ENCODE results near the gene HSPA6.
"Not testable (repeated sequence)": the region's sequence is repeated elsewhere in the genome, so short reads cannot be mapped to it uniquely, and the experiment has no call there.

The HSPA6 gene

DNA sequence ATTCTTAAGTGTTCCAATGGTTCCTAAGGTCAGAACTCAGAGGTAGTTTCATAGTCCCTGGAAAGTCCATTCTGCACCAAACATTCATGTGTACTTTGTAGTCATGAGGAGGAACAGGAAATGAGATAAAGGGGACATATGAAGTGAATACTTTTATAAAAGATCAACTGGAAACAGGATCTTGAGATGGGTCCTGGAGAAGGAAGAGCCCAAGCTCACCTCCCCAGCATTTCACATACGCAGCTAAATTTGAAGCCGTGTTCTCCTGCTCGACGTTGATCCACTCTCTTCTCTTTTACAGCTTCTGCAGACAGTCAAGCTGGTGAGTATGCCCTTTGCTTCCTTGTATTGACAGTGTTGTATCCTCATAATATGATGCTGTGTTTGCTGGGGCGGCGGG, 18.7 kb upstream of the HSPA6 start:
- no peak for DNase-seq

DNA sequence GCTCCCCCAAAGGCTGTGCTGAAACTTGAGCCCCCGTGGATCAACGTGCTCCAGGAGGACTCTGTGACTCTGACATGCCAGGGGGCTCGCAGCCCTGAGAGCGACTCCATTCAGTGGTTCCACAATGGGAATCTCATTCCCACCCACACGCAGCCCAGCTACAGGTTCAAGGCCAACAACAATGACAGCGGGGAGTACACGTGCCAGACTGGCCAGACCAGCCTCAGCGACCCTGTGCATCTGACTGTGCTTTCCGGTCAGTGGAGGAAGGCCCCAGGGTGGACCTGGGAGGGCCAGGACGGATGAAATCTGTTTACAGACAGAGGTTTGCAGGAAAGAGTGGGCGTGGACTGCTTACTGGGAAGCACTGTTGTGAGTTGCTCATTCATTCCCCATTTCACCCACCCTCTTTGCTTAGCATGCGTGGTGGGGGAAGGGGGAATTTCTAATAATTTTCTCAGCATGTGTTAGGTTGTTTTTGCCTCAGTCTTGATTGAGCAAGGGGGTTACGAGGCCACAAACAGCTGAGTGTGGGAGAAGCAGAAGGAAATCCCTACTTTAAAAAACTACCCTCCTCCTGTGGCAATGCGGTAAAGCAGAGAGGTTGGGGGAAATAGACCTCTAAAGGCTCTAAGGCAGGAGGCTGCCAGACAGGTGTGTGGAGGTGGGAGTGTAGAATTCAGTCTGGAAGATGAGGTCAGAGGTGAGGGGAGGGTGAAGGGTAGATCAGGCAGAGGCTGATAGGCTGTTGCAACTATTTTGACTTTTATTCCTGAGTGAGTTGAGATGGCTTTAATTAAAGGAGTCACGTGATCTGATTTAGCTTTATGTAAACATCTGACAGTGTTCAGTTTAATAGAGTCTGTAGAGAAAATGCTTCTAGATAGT, 17.8 kb upstream of the HSPA6 start:
- DNase-seq = no peak

DNA sequence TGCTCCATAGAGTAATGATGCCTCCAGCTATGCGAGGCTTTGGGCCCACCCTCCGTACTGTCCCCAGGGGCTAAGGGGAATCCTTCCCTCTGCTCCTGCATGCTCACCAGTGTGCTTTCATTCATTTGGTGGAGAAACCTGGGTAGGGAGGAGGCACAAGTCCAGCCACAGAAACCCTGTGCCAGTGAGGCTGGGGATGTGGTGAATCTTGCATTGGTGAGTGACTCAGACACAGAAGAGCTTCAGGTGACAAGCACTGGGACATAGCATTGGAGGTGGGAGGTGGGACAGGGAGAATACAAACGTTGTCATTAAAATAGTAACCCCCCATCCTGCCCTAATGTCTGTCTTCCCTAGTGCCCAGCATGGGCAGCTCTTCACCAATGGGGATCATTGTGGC, 13.9 kb upstream of the HSPA6 start:
- no peak for DNase-seq

DNA sequence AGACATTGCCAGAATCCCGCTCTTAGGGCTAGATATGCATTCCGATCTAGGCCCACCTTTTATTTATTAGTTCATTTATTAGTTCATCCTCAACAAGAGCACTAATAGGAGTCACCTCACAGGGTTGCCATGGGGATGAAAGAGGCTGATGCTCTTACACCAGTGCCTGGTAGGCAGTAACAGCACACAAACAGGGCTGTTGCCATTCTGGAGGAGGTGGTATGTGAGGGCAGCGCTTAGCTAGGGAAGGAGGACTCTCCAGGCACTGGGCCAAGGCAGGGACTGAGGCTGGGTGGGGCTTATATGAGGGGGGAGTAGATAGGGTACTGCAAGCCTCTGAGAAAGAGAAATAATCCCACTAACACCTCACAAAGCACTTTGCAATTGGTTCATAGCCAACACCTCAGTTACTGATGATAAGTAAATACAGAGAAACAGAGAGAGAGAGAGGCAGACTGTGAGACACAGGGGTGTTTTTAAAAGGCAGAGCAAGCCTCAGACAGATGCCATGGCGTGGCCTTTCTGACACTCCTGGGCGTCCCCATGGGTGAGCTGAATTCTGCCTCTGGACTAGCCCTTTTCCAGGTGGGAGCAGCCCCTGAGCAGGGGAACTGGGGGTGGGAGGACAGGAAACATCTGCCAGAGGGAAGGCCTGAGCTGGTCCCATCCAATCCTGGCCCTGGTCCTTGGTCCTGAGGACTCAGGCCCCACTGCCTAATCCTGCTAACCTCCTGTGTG, 13.2 kb upstream of the HSPA6 start:
- DNase-seq = no peak

DNA sequence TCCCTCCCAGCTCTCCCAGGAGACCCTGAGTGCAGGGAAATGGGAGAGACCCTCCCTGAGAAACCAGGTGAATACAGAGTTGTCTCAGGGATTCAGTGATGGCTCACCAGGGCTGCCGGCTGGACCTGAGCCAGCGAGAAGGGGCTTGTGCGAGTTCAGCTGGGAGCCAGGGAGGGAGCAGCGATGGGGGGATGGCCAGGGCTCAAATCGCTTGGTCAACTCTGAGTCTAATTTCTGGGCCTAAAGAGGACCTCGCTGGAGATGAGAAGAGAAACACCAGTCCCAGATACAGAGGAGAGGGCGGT, 12.6 kb upstream of the HSPA6 start:
- no peak for DNase-seq

DNA sequence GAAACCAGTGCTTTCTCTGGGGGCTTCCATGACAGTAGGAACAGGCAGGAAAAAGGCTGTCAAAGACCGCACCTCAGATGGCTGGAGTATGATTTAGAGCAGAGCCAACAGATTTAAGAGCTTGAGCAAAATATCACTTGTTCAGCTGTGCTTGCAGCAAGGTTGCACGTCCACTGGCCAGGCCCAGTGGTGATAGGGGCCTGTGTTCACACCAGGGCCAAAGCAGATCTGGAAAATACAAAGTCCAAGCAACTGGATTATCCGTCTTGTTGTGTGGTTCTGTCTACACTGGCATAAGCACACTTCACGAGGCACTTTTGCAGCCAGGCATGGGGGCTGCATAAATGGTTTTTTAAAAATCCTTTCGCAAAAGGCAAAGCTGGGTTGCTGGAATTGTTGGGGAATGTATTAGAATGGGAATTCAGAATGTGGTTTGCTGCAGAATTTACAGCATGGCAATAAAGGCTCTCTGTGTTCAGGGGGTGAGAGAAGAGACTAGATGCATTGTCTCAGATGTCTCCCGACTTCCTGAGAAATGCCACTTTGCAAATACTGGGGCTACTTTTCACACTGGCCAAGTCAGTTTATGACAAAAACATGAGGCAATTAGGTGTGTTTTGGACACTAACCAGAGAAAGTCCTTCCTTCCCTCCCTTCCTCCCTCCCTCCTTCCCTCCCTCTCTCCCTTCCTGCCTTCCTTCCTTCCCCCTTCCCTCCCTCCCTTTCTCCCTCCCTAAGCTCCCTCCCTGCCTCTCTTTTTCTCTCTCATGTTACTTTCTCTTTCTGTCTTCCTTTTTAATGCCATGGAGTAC, 11.5 kb upstream of the HSPA6 start:
- DNase-seq = not testable (repeated sequence)

DNA sequence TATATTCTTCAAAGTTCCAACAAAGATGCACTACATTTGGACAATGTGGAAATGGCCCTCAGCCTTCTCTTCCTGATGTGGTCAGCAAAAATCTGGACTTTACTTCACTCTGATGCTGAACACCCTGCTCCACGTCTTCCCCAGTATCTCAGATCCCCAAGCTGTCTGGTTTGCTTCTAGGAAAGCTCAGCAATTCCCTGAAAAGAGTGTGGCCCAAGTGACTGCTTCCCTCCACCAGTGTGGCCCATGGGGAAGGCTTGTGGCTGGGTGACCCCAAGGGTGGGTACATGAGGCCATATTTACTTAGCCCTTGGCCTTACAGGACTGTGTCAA, 10.9 kb upstream of the HSPA6 start:
- DNase-seq = not testable (repeated sequence)

DNA sequence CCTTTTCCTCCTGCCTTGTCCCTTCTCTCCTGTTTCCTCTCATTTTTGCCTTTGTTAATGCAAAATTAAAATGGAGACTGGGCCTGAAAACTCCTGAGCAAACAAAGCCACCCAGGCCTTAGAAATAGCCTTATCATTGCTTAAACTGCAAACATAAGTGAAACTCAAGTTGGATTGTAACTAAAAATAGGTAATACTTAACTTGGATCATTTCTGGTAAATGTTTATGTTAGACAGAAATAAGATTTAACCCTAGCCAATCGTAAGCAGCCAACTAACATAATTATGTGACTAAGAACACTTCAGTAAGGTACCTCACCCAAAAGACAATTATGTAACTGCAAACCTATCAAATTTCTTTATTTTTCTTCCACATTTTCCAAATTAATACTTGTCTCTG, 10.4 kb upstream of the HSPA6 start:
- DNase-seq = not testable (repeated sequence)

DNA sequence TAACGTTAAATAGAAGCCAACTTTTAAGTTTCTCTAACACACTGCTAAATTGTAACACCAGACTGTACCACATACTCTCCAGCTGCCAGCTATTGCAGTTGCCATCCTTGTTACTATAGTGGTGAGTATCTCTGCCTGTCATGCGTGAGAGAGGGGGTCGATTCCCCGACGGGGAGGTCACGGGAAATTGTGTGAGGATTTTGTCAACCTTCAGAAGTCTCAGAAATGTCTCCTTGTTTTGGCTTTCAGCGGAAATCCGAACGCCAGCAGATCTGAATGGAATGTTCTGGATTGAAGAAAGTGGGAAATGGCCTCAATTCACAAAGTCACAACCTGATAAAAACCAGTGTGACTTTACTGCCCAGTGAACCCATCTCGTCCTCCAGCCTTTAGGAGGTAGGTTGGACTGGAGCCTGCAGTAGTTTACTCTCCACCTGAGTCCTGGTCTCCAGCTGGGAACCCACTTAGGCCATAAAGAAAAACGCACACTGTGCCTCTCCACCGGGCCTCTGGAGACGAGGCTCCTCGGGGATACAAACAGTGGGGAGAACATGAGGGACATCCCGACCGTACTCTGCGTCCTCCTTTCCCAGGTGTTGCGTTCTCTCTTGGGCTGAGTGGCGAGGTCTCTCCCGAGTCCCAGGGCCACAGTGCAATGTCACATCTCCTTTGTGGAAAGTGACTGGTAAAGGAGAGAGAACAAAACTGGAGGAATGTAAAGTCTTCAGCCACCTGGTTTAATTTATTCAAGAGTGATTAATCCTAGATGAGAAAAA, 1.1 kb upstream of the HSPA6 start:
- DNase-seq = not testable (repeated sequence)

DNA sequence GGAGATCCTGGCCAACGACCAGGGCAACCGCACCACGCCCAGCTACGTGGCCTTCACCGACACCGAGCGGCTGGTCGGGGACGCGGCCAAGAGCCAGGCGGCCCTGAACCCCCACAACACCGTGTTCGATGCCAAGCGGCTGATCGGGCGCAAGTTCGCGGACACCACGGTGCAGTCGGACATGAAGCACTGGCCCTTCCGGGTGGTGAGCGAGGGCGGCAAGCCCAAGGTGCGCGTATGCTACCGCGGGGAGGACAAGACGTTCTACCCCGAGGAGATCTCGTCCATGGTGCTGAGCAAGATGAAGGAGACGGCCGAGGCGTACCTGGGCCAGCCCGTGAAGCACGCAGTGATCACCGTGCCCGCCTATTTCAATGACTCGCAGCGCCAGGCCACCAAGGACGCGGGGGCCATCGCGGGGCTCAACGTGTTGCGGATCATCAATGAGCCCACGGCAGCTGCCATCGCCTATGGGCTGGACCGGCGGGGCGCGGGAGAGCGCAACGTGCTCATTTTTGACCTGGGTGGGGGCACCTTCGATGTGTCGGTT, 477 bp downstream of the HSPA6 start:
- DNase-seq = peak in 1 of 4 experiments; percentile 9

DNA sequence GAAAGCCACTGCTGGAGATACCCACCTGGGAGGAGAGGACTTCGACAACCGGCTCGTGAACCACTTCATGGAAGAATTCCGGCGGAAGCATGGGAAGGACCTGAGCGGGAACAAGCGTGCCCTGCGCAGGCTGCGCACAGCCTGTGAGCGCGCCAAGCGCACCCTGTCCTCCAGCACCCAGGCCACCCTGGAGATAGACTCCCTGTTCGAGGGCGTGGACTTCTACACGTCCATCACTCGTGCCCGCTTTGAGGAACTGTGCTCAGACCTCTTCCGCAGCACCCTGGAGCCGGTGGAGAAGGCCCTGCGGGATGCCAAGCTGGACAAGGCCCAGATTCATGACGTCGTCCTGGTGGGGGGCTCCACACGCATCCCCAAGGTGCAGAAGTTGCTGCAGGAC, 981 bp downstream of the HSPA6 start:
- not testable (repeated sequence) for DNase-seq

DNA sequence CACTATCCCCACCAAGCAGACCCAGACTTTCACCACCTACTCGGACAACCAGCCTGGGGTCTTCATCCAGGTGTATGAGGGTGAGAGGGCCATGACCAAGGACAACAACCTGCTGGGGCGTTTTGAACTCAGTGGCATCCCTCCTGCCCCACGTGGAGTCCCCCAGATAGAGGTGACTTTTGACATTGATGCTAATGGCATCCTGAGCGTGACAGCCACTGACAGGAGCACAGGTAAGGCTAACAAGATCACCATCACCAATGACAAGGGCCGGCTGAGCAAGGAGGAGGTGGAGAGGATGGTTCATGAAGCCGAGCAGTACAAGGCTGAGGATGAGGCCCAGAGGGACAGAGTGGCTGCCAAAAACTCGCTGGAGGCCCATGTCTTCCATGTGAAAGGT, 1.6 kb downstream of the HSPA6 start:
- DNase-seq = not testable (repeated sequence)

DNA sequence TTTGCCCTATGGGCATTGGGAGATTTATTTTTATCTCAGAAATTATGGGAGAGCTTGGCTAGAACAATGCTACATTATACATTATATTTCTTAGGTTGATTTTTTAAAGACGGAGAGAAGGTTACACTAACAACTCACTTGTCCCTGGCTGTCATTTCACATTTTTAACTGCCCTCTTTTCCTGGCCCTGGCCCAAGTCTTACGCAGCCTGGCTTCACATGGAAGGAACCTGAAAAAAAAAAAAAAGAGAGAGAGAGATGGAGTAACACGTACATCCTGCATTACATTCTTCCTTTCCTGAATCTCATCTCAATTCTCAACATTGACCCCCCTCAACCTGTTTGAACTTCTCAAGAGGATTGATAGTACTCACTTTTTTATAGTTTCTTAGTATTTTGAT, 4.2 kb downstream of the HSPA6 start:
- not testable (repeated sequence) for DNase-seq

DNA sequence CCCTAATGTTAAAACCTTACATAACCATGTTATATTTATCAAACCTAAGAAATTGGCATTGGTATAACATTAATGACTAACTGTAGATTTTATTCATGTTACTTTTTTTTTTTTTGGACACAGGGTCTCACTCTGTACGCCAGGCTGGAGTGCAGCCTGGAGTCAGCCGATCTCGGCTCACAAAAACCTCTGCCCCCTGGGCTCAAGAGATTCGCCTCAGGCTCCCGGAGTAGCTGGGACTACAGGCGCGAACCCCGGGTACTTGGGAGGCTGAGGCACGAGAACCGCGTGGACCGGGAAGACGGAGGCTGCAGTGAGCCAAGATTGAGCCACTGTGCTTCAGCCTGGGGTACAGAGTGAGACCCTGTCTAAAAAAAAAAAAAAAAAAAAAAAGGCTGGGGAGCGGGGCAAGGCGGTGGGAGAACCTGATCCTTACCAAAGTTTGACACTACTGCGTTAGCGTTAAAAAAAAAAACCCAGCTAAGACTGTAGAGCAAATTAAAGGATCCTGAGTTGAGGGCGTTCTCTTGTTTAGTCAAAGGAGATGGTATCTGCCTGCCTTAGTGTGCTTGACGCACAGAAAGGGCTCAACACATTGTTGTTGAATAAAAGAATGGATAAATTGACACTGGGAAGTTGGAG, 5.2 kb downstream of the HSPA6 start:
- not testable (repeated sequence) for DNase-seq

DNA sequence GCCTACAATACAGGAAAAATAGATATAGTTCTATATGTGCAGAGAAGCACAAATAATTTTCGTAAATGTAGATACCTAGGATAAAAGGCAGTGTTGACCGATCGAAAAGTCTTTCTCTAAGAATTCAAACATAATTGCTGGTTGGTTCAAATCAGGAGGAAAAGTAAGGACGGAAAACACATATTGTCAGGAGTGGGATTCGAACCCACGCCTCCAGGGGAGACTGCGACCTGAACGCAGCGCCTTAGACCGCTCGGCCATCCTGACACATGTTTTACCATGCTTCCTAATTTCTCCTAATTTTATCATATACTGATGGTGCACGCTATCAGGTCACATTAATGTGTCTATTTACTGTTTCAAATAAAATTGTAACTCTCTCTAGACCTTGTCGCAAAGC, 5.8 kb downstream of the HSPA6 start:
- DNase-seq = peak in 3 of 4 experiments; percentile 16 to 24 (median 22)

DNA sequence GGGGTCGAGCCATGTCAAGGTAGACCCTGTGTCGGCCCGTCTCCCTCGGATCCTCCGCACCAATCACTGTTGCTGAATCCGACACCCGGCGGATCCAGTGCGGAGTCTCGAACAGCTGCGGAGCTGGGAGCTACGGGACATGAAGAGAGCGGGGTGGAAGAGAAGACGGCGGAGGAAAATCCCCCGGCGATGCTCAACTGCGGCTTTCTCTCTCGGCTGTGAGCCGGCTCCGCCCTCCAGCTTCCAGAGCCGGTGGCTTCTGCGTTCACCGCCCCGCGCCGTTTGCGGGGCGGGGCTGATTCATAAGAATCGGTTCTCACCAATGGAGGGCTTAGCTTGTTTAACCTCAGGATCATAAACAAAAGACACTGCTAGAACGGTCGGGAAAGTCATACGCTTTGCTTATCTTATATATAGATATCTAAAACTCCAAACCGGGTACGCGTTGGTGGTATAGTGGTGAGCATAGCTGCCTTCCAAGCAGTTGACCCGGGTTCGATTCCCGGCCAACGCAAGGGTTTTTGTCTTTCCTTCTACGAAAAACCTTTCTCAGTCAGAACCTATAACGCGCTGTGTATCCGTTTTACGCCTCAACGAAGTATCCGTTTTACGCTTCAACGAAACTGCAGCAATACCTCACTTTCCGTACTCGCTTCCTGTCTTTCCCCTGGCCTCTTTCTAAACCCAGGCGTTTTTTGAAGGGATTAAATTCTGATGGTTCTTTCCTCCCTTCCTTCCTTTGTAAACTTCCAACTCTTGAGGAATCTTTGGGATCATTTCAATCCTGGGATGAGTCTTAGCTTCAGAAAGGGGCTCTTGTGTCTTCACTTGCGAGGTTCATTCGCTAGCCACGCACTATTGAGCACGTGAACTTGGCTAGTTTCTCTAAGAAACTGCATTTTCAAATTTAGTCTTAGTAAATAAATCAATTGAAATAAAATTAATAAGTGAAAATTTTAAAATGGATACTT, 6.6 kb downstream of the HSPA6 start:
- peak; percentile 74 to 88 (median 84) for DNase-seq

DNA sequence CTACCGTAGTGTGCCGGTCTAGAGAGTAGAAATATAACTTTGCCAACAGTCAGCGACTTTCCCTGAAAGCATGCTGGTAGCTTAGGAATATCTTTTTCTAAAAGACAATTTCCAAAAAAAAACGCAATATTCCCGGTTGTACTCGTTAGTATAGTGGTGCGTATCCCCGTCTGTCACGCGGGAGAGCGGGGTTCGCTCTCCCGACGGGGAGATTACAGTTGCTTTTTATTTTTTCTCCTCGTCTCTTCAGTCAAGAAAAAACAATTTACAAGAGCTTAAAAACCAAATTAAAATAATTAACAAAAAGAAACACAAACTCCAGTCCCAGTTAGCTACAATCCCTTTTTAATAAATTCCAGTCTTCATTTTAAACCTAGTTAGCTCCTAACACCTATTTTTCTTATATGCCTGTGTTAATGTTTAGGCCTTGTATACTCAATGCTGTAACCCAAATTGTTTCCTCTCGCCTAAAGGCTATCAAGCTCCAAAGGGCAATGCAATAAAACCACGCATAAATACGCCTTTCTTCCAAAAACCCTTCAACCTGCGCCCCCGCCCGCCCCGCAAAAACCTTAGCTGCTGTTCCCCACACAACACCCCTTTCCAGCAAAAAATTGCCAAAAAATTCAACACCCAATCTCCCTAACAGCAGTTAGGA, 7.8 kb downstream of the HSPA6 start:
- DNase-seq = no peak

DNA sequence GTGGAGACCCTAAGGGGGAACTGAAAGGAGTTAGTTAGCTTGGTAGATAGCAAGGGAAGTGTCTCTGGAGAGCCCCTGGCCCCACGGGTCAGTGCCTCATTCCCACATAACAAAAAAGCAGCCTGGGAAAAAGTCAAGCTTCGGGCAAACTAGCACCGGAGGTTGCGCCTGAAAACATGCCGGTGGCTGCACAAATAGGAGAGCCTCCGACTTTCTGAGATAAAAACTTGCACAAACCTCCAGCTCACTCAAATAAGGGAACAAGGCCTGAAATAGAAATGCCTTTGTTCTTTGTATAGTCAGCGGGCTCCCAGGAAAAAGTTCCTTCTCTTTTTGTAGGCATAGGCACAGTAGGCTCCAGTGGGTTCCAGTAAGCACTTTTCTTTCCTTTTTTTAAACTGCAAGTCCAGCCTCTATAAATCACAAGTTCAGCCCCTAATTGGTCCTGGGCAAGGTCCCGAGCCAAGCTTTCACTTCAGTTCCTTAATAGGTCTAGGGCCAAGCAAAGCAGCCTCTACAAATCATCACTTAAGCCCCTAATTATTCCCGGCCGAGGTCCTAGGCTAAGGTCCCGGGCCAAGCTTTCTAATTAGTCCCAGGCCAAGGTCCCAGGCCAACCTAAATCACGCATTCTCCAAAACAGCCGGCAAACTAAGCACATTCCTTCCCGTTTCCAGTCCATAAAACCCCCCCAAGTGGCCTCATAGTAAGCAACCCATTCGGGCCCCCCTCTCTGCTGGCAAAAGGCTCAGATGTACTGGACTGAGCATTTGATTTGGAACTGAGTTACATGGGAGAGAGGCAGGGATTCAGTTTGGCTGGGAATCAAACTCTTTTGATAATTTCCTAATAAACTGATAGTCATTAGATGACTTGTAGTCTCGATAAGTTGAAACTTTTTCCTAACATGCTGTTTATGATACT, 8.6 kb downstream of the HSPA6 start:
- DNase-seq = not testable (repeated sequence)

Measured in activated naive CD4-positive, alpha-beta T cell (primary cell).